IMR-90 (cell line): ENCODE data around the gene AKR1E2. TPM values are rescaled to one million over a fixed set of nuclear protein-coding genes. Genes with fewer than 3 reads are reported as not detected.

ENCODE experiments used
- ATAC-seq: fragments of 200-7000 bp; cut with Tn5 transposase; 2 replicates; pipeline ENCODE4 v1.9.1; 2020; ENCODE audit warnings: low read depth, mild to moderate bottlenecking, moderate library complexity
- BruUV-seq: library from RNA; stranded (reverse); fragments of 400-500 nt; replicated peaks from 2 replicates; lab custom pipeline; 2021; lab: Mats Ljungman, UMichigan
- CTCF ChIA-PET: fragments of 300-600 bp; formaldehyde crosslinking; extraction: SDS; loops from one replicate; lab custom pipeline; 2021; ENCODE audit warnings: antibody characterized with exemption; lab: Yijun Ruan, JAX
- POLR2A ChIA-PET: fragments of 300-600 bp; sonication (Branson Sonifier 250); formaldehyde crosslinking; loops from one replicate; lab custom pipeline; 2022; ENCODE audit warnings: antibody characterized with exemption; ENCODE audit not compliant: unreplicated experiment; lab: Charles Lee
- DNase-seq: peaks from one replicate; pipeline ENCODE4 v3.0.0; 2013
- H2AFZ ChIP-seq: replicated peaks from 2 replicates; pipeline ENCODE3; 2013; ENCODE audit warnings: low read length, mild to moderate bottlenecking; ENCODE audit not compliant: poor library complexity
- H2AK5ac ChIP-seq: 2 replicates; pipeline ENCODE4 v1.6.1; 2013; ENCODE audit warnings: low read depth, low read length, inconsistent platforms
- H2AK9ac ChIP-seq: replicated peaks from 2 replicates; pipeline ENCODE3; 2013; ENCODE audit warnings: mild to moderate bottlenecking, low read depth, low read length, moderate library complexity; ENCODE audit not compliant: poor library complexity
- H2BK120ac ChIP-seq: 2 replicates; pipeline ENCODE4 v1.6.1; 2013; ENCODE audit warnings: low read depth, low read length, inconsistent platforms
- H2BK15ac ChIP-seq: 3 replicates; pipeline ENCODE4 v1.6.1; 2013; ENCODE audit warnings: low read depth, low read length, inconsistent platforms
- H2BK20ac ChIP-seq: 2 replicates; pipeline ENCODE4 v1.6.1; 2013; ENCODE audit warnings: low read depth, mild to moderate bottlenecking, inconsistent platforms, low read length, moderate library complexity
- H2BK5ac ChIP-seq: 2 replicates; pipeline ENCODE4 v1.6.1; 2013; ENCODE audit warnings: mild to moderate bottlenecking, low read depth, low read length, inconsistent platforms; ENCODE audit not compliant: poor library complexity, severe bottlenecking
- H3K14ac ChIP-seq: replicated peaks from 2 replicates; pipeline ENCODE4 v1.6.1; 2013; ENCODE audit warnings: low read depth, low read length, inconsistent platforms
- H3K18ac ChIP-seq: 2 replicates; pipeline ENCODE4 v1.6.1; 2013; ENCODE audit warnings: low read depth, low read length, control low read depth
- H3K23ac ChIP-seq: 2 replicates; pipeline ENCODE4 v1.6.1; 2013; ENCODE audit warnings: low read depth, low read length, inconsistent platforms
- H3K27ac ChIP-seq: 2 replicates; pipeline ENCODE4 v1.5.1; 2013; ENCODE audit warnings: mild to moderate bottlenecking, control low read depth, low read length; ENCODE audit not compliant: insufficient read depth
- H3K27me3 ChIP-seq: 2 replicates; pipeline ENCODE4 v1.6.1; 2013; ENCODE audit warnings: low read length; ENCODE audit not compliant: control insufficient read depth, insufficient read depth
- H3K36me3 ChIP-seq: 2 replicates; pipeline ENCODE4 v1.6.1; 2013; ENCODE audit warnings: low read length, mixed read lengths; ENCODE audit not compliant: control insufficient read depth, insufficient read depth
- H3K4ac ChIP-seq: 2 replicates; pipeline ENCODE4 v1.6.1; 2013; ENCODE audit warnings: low read depth, low read length, inconsistent platforms
- H3K4me1 ChIP-seq: 2 replicates; pipeline ENCODE4 v1.6.1; 2013; ENCODE audit warnings: low read length, mixed read lengths; ENCODE audit not compliant: control insufficient read depth, insufficient read depth
- H3K4me2 ChIP-seq: 2 replicates; pipeline ENCODE4 v1.6.1; 2013; ENCODE audit warnings: low read depth, mild to moderate bottlenecking, control low read depth, low read length, moderate library complexity
- H3K4me3 ChIP-seq: 2 replicates; pipeline ENCODE4 v1.5.1; 2013; ENCODE audit warnings: low read depth, mild to moderate bottlenecking, control low read depth, low read length, moderate library complexity; ENCODE audit not compliant: insufficient read depth
- H3K56ac ChIP-seq: 2 replicates; pipeline ENCODE4 v1.6.1; 2013; ENCODE audit warnings: low read length, inconsistent platforms; ENCODE audit not compliant: insufficient read depth; ENCODE audit errors: extremely low read depth
- H3K79me1 ChIP-seq, 2 experiments: 2 replicates each; pipeline ENCODE4 v1.6.1; 2013; ENCODE audit warnings: low read length in 2 of 2, inconsistent platforms in 1 of 2, low read depth in 1 of 2
- H3K9ac ChIP-seq: 2 replicates; pipeline ENCODE4 v1.6.1; 2013; ENCODE audit warnings: low read depth, low read length, control low read depth
- H3K9me1 ChIP-seq: 2 replicates; pipeline ENCODE4 v1.6.1; 2013; ENCODE audit warnings: low read length, inconsistent platforms; ENCODE audit not compliant: insufficient read depth
- H3K9me3 ChIP-seq: 2 replicates; pipeline ENCODE4 v1.6.1; 2013; ENCODE audit warnings: low read length; ENCODE audit not compliant: control insufficient read depth, insufficient read depth
- H4K20me1 ChIP-seq: 2 replicates; pipeline ENCODE4 v1.6.1; 2013; ENCODE audit warnings: low read length, inconsistent platforms; ENCODE audit not compliant: insufficient read depth
- H4K5ac ChIP-seq: 2 replicates; pipeline ENCODE4 v1.6.1; 2013; ENCODE audit warnings: mild to moderate bottlenecking, low read depth, low read length, control low read depth
- H4K8ac ChIP-seq, 2 experiments: 2 replicates each; pipeline ENCODE4 v1.6.1; 2013; ENCODE audit warnings: low read depth in 2 of 2, low read length in 2 of 2, control low read depth in 1 of 2, inconsistent platforms in 1 of 2
- H4K91ac ChIP-seq: 2 replicates; pipeline ENCODE4 v1.6.1; 2013; ENCODE audit warnings: low read depth, low read length, inconsistent platforms; ENCODE audit not compliant: insufficient read depth
- BHLHE40 ChIP-seq: fragments of 150-350 bp; IDR thresholded peaks from 2 replicates; pipeline ENCODE4 v1.6.1; 2016; ENCODE audit warnings: mild to moderate bottlenecking, low read depth, low read length
- CEBPB ChIP-seq: IDR thresholded peaks from 2 replicates; pipeline ENCODE4 v1.6.1; 2012; ENCODE audit warnings: low read depth, low read length, improper control_type of control experiment
- CHD1 ChIP-seq: IDR thresholded peaks from 2 replicates; pipeline ENCODE4 v1.6.1; 2012; ENCODE audit warnings: low read depth, low read length, improper control_type of control experiment
- ELK1 ChIP-seq: fragments of 150-350 bp; IDR thresholded peaks from 2 replicates; pipeline ENCODE4 v1.6.1; 2016; ENCODE audit warnings: low read depth, mild to moderate bottlenecking, low read length, moderate library complexity, borderline replicate concordance
- FOS ChIP-seq: fragments of 150-350 bp; IDR thresholded peaks from 2 replicates; pipeline ENCODE4 v1.6.1; 2016; ENCODE audit warnings: low read depth, low read length
- MAFK ChIP-seq: IDR thresholded peaks from 2 replicates; pipeline ENCODE4 v1.6.1; 2012; ENCODE audit warnings: low read depth, low read length, improper control_type of control experiment
- MAZ ChIP-seq: IDR thresholded peaks from 2 replicates; pipeline ENCODE4 v1.6.1; 2012; ENCODE audit warnings: low read depth, mild to moderate bottlenecking, low read length, improper control_type of control experiment, moderate library complexity, borderline replicate concordance
- NFE2L2 ChIP-seq: fragments of 150-350 bp; IDR thresholded peaks from 2 replicates; pipeline ENCODE4 v1.6.1; 2016; ENCODE audit warnings: low read depth, mild to moderate bottlenecking, low read length
- POLR2A ChIP-seq: IDR thresholded peaks from 2 replicates; pipeline ENCODE4 v1.6.1; 2012; ENCODE audit warnings: mild to moderate bottlenecking, low read depth, low read length
- RAD21 ChIP-seq: IDR thresholded peaks from 2 replicates; pipeline ENCODE4 v1.6.1; 2012; ENCODE audit warnings: low read length, improper control_type of control experiment
- RCOR1 ChIP-seq: IDR thresholded peaks from 2 replicates; pipeline ENCODE4 v1.6.1; 2012; ENCODE audit warnings: mild to moderate bottlenecking, low read length, improper control_type of control experiment; ENCODE audit not compliant: insufficient replicate concordance
- RFX5 ChIP-seq: IDR thresholded peaks from 2 replicates; pipeline ENCODE4 v1.8.0; 2012; ENCODE audit warnings: low read depth, mild to moderate bottlenecking, low read length, moderate library complexity
- SMC3 ChIP-seq: fragments of 150-350 bp; IDR thresholded peaks from 2 replicates; pipeline ENCODE4 v1.6.1; 2016; ENCODE audit warnings: low read depth, mild to moderate bottlenecking, antibody characterized with exemption, low read length, moderate library complexity
- WGBS, 2 experiments: methylation state at CpG; one replicate each; pipeline versions ENCODE4 v1.1.5 to v1.1.7; 2013; ENCODE audit warnings: missing lambda C conversion rate in 2 of 2; ENCODE audit not compliant: insufficient read length in 1 of 2; ENCODE audit errors: extremely low coverage in 2 of 2; 5-methylcytosine and 5-hydroxymethylcytosine counted together
- dilution Hi-C: fragments of 300-500 bp; cut with HindIII; formaldehyde crosslinking; loops from one replicate; pipeline ENCODE4 v1.14.3; 2018; ENCODE audit warnings: low sequenced_read_pairs; ENCODE audit not compliant: unreplicated experiment
- in situ Hi-C: fragments of 300-500 bp; cut with MboI; formaldehyde crosslinking; loops from 3 replicates; pipeline ENCODE4 v1.14.3; 2019; ENCODE audit warnings: low sequenced_read_pairs, inconsistent platforms, mixed read lengths
- intact Hi-C: fragments of 100-400 bp; cut with micrococcal nuclease; formaldehyde crosslinking; loops from 2 replicates; pipeline ENCODE4 v1.10.0; 2022
- polyA plus RNA-seq, 3 experiments: library from polyadenylated mRNA; depleted of rRNA; stranded (reverse); fragments of >200 nt; gene quantifications; 2 replicates each; pipeline ENCODE4 v1.2.3, GENCODE V29; 2012; ENCODE audit warnings: low replicate concordance in 1 of 3
- total RNA-seq: library from RNA; depleted of rRNA; stranded (reverse); fragments of >200 nt; gene quantifications from 2 replicates; pipeline ENCODE4 v1.2.3, GENCODE V29; 2012
- TF ChIP-seq, protein P1 (sequence below): conservative IDR thresholded peaks from 2 replicates; pipeline ENCODE4 v1.5.1; 2012; ENCODE audit warnings: mild to moderate bottlenecking, low read depth, low read length, improper control_type of control experiment

AKR1E2 gene
- total and polyA plus RNA-seq, 2 of the 4 experiments (the other 2 are of a cell fraction), result 1.2 to 3.4 TPM

DNA sequence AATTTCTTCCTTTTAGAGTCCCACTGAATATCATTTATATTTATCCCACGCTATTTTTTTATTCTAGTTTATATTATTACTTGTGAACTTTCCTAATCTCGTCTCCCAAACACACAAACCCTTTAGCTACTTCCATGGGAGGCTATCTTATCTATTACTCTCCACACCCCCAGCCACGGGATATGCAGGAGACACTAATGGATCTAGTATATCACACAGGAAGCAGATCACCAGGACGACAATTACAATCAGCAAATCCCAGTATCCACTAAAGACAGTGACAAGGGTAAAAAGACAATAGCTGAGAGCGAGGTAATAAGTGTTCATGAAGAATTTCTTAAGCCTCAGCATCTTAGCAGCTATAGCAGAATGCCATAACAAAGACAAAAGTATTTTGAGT, 3.8 kb upstream of the AKR1E2 start:
- 100% methylated on average over 1 of the region's 5 CpGs; no CpG with 5 or more reads in 1 of the 2 experiments for WGBS, 2 experiments
- in situ Hi-C loops, result no loop called here
- Histone ChIP-seq H4K5ac (no peak overlapping the region), H3K4me3 (no peak overlapping the region), H3K27ac (no peak overlapping the region), H3K9me3 (no peaks in the 10 kb centered on the region), H2BK5ac (no peak overlapping the region), H4K8ac (no peak overlapping the region), H2BK120ac (no peak overlapping the region), H2AK9ac (no peak overlapping the region), H3K4me2 (no peak overlapping the region), H3K4ac (no peak overlapping the region), H4K91ac (no peak overlapping the region), H3K4me1 (peaks cover 2% of the 10 kb centered on the region; the same call in 1 of the 2 replicates), H2AFZ (no peak overlapping the region), H2BK20ac (no peak overlapping the region), H2BK15ac (no peak overlapping the region), H4K20me1 (no peaks in the 10 kb centered on the region), H2AK5ac (no peak overlapping the region), H3K36me3 (no peaks in the 10 kb centered on the region), H3K23ac (no peak overlapping the region), H3K27me3 (no peaks in the 10 kb centered on the region), H3K56ac (no peak overlapping the region), H3K18ac (no peak overlapping the region), H3K79me1 (peaks cover 0 to 5% of the 10 kb centered on the region in 2 experiments; a peak in 1 of 4 replicates), H3K9me1 (no peaks in the 10 kb centered on the region), H3K14ac (no peak overlapping the region), H3K9ac (no peak overlapping the region)
- dilution Hi-C loops, result no loop called here
- no peak for ATAC-seq
- no TSS peak for BruUV-seq
- CTCF ChIA-PET, result no interaction called here
- intact Hi-C loops, result no loop called here
- POLR2A ChIA-PET, result no interaction called here
- TF ChIP-seq ELK1 (no peak), CEBPB (no peak), BHLHE40 (no peak), POLR2A (no peak), NFE2L2 (no peak), MAFK (no peak), MAZ (no peak), FOS (no peak), RAD21 (no peak), RCOR1 (no peak), SMC3 (no peak), CHD1 (no peak), RFX5 (no peak)
- TF ChIP-seq, protein P1, sequence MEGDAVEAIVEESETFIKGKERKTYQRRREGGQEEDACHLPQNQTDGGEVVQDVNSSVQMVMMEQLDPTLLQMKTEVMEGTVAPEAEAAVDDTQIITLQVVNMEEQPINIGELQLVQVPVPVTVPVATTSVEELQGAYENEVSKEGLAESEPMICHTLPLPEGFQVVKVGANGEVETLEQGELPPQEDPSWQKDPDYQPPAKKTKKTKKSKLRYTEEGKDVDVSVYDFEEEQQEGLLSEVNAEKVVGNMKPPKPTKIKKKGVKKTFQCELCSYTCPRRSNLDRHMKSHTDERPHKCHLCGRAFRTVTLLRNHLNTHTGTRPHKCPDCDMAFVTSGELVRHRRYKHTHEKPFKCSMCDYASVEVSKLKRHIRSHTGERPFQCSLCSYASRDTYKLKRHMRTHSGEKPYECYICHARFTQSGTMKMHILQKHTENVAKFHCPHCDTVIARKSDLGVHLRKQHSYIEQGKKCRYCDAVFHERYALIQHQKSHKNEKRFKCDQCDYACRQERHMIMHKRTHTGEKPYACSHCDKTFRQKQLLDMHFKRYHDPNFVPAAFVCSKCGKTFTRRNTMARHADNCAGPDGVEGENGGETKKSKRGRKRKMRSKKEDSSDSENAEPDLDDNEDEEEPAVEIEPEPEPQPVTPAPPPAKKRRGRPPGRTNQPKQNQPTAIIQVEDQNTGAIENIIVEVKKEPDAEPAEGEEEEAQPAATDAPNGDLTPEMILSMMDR, result no peak
- no peak for DNase-seq
